ENCODE measurements around the gene COTL1.
"Not testable (repeated sequence)": the region's sequence is repeated elsewhere in the genome, so short reads cannot be mapped to it uniquely, and the experiment has no call there.

COTL1 gene

DNA sequence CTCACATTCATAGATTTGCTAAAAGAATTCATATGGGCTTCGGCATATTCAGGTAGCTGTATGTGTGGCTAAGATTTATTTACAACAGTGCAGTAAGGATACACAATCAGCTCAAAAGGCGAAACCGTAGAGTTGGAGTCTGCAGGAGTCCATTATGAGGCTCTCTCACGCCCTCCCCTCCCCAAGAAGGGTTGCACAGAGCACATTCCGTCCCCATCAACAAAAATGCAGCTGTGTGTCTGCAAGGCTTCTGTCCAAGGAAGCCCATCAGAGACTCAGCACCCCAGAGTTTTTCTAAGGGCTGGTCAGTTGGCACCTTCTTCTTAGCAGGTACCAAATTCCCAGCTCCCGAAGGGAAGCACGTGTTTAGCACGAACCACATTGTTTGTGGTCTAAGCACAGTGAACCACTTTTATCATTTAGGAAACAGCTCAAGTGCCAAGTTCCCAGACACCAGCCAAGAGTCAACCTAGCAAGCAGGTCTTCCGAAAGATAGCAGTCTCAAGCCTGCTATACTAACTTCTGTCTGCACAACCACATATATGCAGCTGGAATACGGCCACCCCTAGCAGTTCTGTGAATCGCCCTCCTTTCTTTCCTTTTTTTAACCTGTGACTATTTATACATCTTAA, 84.9 kb downstream of the COTL1 start:
- DNase-seq (ENCODE audit: low read depth in 2 of 2, low spot score in 1 of 2): no peak

GRCh38 chr16:84532291-84532724, 85.6 kb downstream of the COTL1 start:
- no peak for DNase-seq (ENCODE audit: low read depth in 2 of 2, low spot score in 1 of 2)

GRCh38 chr16:84531671-84532111, 86.2 kb downstream of the COTL1 start:
- DNase-seq (ENCODE audit: low read depth in 2 of 2, low spot score in 1 of 2): no peak

DNA sequence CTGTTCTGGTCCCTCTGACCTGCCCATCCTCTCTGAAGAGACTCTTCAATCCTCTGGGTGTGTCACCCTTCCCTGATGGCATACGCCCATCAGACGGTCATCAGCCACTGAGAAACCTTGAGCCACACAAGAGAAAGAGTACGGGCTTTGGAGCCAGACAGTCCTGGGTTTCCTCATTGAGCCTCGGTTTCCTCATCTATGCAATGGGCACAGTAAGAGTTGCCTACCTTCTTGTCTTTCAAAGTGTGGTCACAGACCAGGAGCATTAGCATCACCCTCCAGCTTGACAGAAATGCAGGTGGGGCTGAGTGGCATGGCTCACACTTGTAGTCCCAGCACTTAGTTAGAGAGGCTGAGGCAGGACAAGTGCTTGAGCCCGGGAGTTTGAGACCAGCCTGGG, 87.3 kb downstream of the COTL1 start:
- DNase-seq (ENCODE audit: low read depth in 2 of 2, low spot score in 1 of 2): no peak

DNA sequence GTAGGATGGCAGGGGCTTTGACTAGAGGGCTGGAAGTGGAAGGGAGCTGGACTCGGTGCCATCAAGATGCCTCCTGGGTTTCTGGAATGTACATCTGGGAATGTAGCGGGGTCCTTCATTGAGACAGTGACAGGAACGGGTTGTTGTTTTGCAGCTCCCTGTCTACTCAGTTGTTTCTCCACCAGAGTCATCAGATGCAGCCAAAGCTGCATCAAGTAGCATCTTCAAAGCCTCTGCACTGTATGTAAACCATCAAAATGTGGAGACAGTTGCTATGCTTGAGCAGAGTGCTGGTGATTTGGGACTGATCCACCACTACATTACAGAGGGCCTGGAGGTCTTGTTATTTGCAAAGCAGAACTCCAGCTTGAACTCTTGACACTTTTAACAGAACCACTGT, 88.3 kb downstream of the COTL1 start:
- DNase-seq (ENCODE audit: low read depth in 2 of 2, low spot score in 1 of 2): no peak

- no peak for DNase-seq (ENCODE audit: low read depth in 2 of 2, low spot score in 1 of 2)
Measured at GRCh38 chr16:84528322-84528721, 89.6 kb downstream of the COTL1 start.

DNA sequence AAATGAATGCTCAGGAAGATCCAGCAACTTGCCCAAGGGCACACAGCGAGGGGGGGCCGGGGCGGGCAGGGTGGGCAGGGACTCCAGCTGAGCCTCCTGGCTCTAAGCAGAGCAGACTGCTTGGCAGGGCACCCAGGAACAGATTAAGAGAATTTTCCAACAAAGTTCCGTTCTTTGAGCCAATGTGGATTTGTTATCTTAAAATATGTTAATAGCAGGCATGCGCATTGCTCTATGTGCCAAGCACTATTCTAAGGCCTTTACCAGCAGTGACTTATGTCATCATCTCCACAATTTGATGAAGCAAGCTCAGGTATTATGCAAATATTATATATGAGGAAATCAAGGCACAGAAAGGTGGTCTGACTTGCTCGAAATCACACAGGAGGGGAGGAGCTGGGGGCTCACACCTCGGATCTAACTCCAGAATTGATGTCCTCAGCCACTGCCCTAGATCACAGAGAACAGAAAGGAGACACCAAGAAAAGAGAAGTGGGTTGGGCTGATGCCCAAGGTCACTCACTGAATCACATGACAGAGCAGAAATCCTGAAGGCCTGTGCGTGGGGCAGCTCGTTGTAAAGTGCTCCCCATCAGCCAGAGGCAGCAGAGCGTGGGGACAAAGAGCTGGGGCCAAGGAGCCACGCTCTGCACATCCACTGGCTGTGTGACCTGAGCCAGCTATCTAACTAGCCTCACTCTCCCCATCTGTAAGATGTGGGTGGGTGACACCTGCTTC, 90.2 kb downstream of the COTL1 start:
- no peak for DNase-seq (ENCODE audit: low read depth in 2 of 2, low spot score in 1 of 2)

DNA sequence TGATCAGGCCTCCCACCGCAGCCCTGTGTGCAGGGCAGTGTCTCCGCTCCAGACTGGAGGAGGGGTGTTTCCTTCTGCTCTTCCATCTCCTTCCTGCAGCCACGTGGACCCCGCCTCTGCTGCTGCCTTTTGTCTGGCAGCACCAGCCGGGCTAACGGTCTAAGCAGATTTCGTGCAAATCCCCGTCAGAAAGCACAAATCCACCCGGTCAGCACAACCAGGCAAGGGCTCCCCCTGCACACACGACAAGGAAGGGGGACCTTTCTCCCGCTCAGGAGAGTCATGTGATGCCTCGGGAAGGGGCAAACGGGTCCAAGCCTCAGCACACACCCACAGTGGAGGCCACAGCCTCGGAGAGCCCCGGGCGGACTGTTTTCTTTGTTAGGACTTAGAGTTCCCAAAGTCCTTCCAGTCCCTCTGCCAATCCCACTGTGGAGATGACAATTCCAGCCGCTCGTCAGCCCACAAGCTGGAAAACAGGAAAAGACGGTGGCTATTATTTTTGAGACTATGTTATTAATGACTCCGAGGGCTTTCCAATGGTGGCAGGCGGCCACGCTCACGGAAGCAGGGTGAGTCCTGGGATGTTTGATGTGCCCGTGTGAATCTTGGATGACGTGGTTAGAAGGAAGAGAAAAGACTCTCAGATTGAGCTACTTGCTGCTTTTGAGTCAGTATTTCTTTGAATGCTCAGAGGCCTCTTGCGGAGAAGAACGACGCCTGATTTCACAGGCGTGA, 90.9 kb downstream of the COTL1 start:
- no peak for DNase-seq (ENCODE audit: low read depth in 2 of 2, low spot score in 1 of 2)

GRCh38 chr16:84524941-84525581, 92.8 kb downstream of the COTL1 start:
- not testable (repeated sequence) for DNase-seq (ENCODE audit: low read depth in 2 of 2, low spot score in 1 of 2)

DNA sequence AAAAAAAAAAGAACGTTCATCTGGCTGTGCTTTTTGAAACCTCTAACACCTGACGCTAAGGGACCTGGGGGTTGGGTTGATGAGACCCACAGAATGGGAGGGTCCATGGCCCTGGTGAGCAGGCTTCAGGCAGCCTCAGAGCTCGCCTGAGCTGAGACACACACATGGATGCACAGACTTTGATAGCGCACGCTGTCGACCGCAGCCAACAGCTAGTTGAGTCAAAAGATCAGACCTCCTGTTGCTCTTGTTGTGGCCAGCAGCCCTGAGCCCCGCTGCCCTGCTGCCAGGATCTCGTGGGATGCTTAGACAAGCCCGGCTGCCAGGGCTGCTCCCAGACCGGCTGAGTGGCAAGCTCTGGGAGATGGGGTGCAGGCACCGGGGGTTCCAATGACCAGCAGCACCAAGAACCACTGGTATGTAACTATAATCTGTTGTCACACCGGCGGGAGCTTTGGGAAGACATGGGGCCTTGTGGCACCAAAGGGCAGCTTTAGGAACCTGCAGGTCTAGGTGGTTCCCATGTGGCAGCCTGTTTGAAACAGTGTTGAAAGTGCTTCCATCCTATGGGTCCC, 93.4 kb downstream of the COTL1 start:
- no peak for DNase-seq (ENCODE audit: low read depth in 2 of 2, low spot score in 1 of 2)

- no peak for DNase-seq (ENCODE audit: low read depth in 2 of 2, low spot score in 1 of 2)
Measured at GRCh38 chr16:84521497-84521770, 96.4 kb downstream of the COTL1 start.

GRCh38 chr16:84520725-84521496, 97.0 kb downstream of the COTL1 start:
- DNase-seq (ENCODE audit: low read depth in 2 of 2, low spot score in 1 of 2): no peak

- DNase-seq (ENCODE audit: low read depth in 2 of 2, low spot score in 1 of 2): no peak
Measured at GRCh38 chr16:84519855-84520254, 98.0 kb downstream of the COTL1 start.

GRCh38 chr16:84518804-84519341, 99.0 kb downstream of the COTL1 start:
- DNase-seq (ENCODE audit: low read depth in 2 of 2, low spot score in 1 of 2): peak in 1 of 2 donors; percentile 36

GRCh38 chr16:84518220-84518619, 99.7 kb downstream of the COTL1 start:
- not testable (repeated sequence) for DNase-seq (ENCODE audit: low read depth in 2 of 2, low spot score in 1 of 2)

DNA sequence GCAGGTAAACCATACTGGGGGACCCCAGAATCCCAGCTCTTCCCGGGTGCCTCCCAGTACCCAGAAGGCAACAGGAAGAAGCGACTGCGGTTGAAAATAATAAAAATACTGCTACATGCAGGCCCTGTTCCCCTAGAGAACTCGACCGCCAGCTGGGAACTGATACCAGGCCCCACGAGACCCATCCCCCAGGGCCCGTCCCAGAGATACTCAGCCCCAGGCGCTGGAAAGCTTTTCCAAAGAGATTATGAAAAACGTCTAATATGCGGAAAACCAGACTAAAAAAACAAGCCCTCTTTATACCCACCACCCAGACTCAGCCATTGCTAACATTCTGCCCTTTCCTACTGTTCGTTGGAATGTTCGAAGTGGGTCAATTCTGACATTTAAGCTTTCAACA, 100.5 kb downstream of the COTL1 start:
- no peak for DNase-seq (ENCODE audit: low read depth in 2 of 2, low spot score in 1 of 2)

All from stimulated activated CD8-positive, alpha-beta memory T cell treated with anti-CD3 and anti-CD28 coated beads, Interleukin-4, amount 100 ng/mL, for 1 hour (primary cell).